Activated CD8-positive, alpha-beta memory T cell treated with anti-CD3 and anti-CD28 coated beads, Interleukin-2, amount 10 ng/mL, durations not matched to agents 7 days and 5 days (primary cell): ENCODE data around the gene WDPCP. TPM values are rescaled to one million over a fixed set of nuclear protein-coding genes. Genes with fewer than 3 reads are reported as not detected.

ENCODE experiments used
- ATAC-seq: fragments of 150-1000 bp; cut with Tn5 transposase; one replicate; pipeline ENCODE4 v1.10.0; 2021; ENCODE audit warnings: moderate library complexity
- CTCF ChIA-PET: fragments of 350-600 bp; sonication (Branson Sonifier 250); formaldehyde crosslinking; loops from one replicate; lab custom pipeline; 2021; ENCODE audit warnings: antibody characterized with exemption; lab: Charles Lee
- DNase-seq: peaks from one replicate; pipeline ENCODE4 v3.0.0-alpha.2; 2020
- H3K27ac Mint-ChIP-seq: one replicate; pipeline ENCODE4 v1.8.0; 2021; ENCODE audit warnings: mild to moderate bottlenecking, mixed read lengths
- H3K27me3 Mint-ChIP-seq: one replicate; pipeline ENCODE4 v1.8.0; 2021; ENCODE audit warnings: mixed read lengths
- H3K36me3 Mint-ChIP-seq: one replicate; pipeline ENCODE4 v1.8.0; 2021; ENCODE audit warnings: mild to moderate bottlenecking, mixed read lengths
- H3K4me1 Mint-ChIP-seq: one replicate; pipeline ENCODE4 v1.8.0; 2021; ENCODE audit warnings: mixed read lengths
- H3K4me3 Mint-ChIP-seq: one replicate; pipeline ENCODE4 v1.8.0; 2021; ENCODE audit warnings: mild to moderate bottlenecking, moderate library complexity, mixed read lengths
- H3K9me3 Mint-ChIP-seq: one replicate; pipeline ENCODE4 v1.8.0; 2022; ENCODE audit warnings: low read depth, mixed read lengths
- total RNA-seq, 2 experiments: library from RNA; stranded (reverse); gene quantifications; one replicate each; pipeline ENCODE4 v1.2.3, GENCODE V29; 2021

WDPCP gene
- total RNA-seq, 2 experiments from 2014 or later: 7.3 to 7.6 TPM

DNA sequence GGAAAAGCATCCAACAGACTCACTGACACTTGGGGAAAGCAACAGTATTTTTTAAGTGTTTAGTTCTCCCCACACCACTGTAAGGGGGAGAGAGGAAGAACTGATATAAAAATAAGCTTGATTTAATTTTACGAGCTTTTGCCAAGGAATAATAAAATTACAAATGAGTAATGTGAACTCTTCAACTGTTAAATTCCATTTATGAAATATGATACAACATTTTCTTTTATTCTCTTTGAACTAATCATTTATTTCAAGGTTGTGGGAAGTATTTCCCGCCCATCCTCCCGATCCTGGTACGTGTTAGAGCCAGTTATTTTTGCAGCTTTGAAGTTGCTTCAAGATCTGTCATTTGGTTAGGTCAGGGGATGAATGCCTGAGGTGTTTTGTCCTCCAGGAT, 35.2 kb downstream of the WDPCP start:
- peaks cover 2% of the 10 kb centered on the region for H3K4me1 Mint-ChIP-seq
- H3K9me3 Mint-ChIP-seq: peaks cover 6% of the 10 kb centered on the region
- CTCF ChIA-PET: no interaction called here
- no peak overlapping the region for H3K27ac Mint-ChIP-seq
- DNase-seq: no peak
- H3K4me3 Mint-ChIP-seq: no peak overlapping the region
- H3K36me3 Mint-ChIP-seq: peaks cover 11% of the 10 kb centered on the region
- H3K27me3 Mint-ChIP-seq: no peaks in the 10 kb centered on the region
- no peak for ATAC-seq

- ATAC-seq: no peak
- no peaks in the 10 kb centered on the region for H3K27me3 Mint-ChIP-seq
- peaks cover 3% of the 10 kb centered on the region for H3K36me3 Mint-ChIP-seq
- peaks cover under 1% of the 10 kb centered on the region for H3K4me1 Mint-ChIP-seq
- H3K27ac Mint-ChIP-seq: no peak overlapping the region
- DNase-seq: no peak
- CTCF ChIA-PET: no interaction called here
- H3K4me3 Mint-ChIP-seq: no peak overlapping the region
- H3K9me3 Mint-ChIP-seq: no peaks in the 10 kb centered on the region
These were observed 43.3 kb downstream of the WDPCP start for GRCh38 chr2:63545023-63545422.

DNA sequence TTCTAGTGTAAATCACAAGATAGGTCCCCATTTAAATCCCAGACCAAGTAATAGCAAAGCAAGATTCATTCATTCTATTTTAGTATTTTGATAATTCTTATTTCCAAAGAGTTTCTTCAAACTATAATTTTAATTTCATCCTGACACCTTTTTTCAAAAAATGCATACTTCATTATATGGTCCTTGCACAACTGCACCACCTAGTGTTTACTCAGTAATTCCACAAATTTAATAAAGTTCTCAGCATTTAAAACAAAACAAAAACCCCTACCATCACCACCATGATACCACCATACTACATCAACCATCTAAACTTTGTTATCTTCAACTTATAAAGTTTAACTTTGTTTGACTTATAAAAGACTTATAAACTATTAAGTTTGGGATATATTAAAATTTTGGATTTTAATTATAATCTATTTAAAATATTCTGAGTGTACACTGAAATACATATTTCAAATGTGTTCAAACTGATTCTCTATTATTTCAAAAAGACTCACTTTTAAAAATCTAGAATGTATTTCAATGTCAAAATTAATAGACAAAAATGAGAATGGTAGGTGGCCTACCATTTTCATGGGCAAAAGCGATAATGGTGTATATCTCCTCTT, 44.2 kb downstream of the WDPCP start:
- peaks cover 3% of the 10 kb centered on the region for H3K36me3 Mint-ChIP-seq
- H3K9me3 Mint-ChIP-seq: no peaks in the 10 kb centered on the region
- CTCF ChIA-PET: interaction anchor here (0.8 kb wide), 1 partner anchor 1087 kb away, joined by 3 read pairs; no protein-coding TSS in a partner anchor
- no peaks in the 10 kb centered on the region for H3K27me3 Mint-ChIP-seq
- ATAC-seq: no peak
- no peak overlapping the region for H3K27ac Mint-ChIP-seq
- DNase-seq: no peak
- no peak overlapping the region for H3K4me3 Mint-ChIP-seq
- no peaks in the 10 kb centered on the region for H3K4me1 Mint-ChIP-seq

DNA sequence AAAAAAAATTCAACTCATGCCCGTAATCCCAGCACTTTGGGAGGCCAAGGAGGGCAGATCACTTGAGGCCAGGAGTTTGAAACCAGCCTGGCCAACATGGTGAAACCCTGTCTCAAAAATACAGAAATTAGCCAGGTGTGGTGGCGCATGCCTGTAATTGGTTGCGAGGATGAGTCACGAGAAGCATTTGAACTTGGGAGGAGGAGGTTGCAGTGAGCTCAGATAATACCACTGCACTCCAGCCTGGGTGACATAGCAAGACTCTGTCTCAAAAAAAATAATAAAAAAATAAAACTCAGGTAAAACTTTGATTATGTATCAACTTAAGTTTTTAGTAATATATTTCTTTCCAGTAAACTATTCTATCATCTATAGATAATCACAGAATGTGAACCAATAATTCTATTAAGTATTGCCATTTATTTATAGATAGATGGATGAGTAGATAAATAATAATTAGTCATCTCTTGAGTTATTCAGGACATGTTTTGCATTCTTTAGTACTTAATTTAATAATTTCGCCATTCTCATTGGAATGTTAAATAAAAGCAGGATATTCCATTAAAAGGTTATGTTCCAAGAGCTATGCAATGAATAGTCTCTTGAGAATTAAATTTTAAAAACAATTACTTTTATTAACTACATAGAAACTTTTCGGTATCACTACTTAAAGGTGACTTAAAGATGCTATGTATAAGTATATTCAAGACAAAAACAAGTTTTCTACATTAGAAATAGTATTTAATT, 48.7 kb downstream of the WDPCP start:
- peaks cover 8% of the 10 kb centered on the region for H3K9me3 Mint-ChIP-seq
- H3K27ac Mint-ChIP-seq: no peak overlapping the region
- CTCF ChIA-PET: interaction anchor here (0.9 kb wide), 1 partner anchor 22 kb away, joined by 3 read pairs; no protein-coding TSS in a partner anchor
- ATAC-seq (no peak), DNase-seq (no peak)
- H3K4me1 Mint-ChIP-seq: no peaks in the 10 kb centered on the region
- peaks cover 4% of the 10 kb centered on the region for H3K36me3 Mint-ChIP-seq
- H3K4me3 Mint-ChIP-seq: no peak overlapping the region
- H3K27me3 Mint-ChIP-seq: no peaks in the 10 kb centered on the region

DNA sequence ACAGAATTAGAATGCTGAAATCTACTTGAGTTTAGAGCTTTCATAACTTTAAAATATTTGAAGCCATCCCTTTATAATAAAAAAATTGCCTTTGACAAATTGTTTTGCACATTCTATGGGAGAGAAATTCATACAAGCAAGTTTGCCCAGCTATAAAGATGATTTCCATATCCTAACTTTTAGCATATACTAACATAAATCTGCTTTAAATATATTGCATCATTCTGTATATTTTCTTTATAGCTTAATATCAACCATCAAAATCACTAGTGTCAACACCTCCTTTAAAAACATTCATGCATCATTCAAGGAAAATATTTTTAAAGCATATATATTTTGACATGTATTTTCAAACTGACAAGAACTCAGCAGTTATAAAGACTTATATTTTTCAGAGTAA, 49.9 kb downstream of the WDPCP start:
- no peak overlapping the region for H3K4me3 Mint-ChIP-seq
- H3K27ac Mint-ChIP-seq: no peak overlapping the region
- no peaks in the 10 kb centered on the region for H3K4me1 Mint-ChIP-seq
- ATAC-seq (no peak), DNase-seq (no peak)
- H3K27me3 Mint-ChIP-seq: no peaks in the 10 kb centered on the region
- CTCF ChIA-PET: no interaction called here
- peaks cover 8% of the 10 kb centered on the region for H3K9me3 Mint-ChIP-seq
- peaks cover 4% of the 10 kb centered on the region for H3K36me3 Mint-ChIP-seq

- no peaks in the 10 kb centered on the region for H3K27me3 Mint-ChIP-seq
- H3K27ac Mint-ChIP-seq: no peak overlapping the region
- H3K4me1 Mint-ChIP-seq: no peaks in the 10 kb centered on the region
- ATAC-seq (no peak), DNase-seq (no peak)
- H3K36me3 Mint-ChIP-seq: peaks cover 4% of the 10 kb centered on the region
- peaks cover 8% of the 10 kb centered on the region for H3K9me3 Mint-ChIP-seq
- no peak overlapping the region for H3K4me3 Mint-ChIP-seq
- CTCF ChIA-PET: interaction anchor here (0.6 kb wide), 1 partner anchor 965 kb away, joined by 3 read pairs; no protein-coding TSS in a partner anchor
These were observed 51.0 kb downstream of the WDPCP start for GRCh38 chr2:63537306-63537705.

DNA sequence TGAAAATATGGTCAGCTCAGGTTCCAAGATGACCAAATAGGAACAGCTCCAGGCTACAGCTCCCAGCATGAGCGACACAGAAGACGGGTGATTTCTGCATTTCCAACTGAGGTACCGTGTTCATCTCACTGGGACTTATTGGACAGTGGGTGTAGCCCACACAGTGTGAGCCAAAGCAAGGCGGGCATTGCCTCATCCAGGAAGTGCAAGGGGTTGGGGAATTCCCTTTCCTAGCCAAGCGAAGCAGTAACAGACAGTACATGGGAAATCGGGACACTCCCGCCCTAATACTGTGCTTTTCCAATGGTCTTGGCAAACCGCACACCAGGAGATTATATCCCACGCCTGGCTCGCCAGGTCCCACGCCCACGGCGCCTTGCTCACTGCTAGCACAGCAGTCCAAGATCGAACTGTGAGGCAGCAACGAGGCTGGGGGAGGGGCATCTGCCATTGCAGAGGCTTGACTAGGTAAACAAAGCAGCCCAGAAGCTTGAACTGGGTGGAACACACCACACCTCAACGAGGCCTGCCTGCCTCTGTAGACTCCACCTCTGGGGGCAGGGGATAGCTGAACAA, 57.5 kb downstream of the WDPCP start:
- H3K9me3 Mint-ChIP-seq: peaks cover 2% of the 10 kb centered on the region
- no peak overlapping the region for H3K4me3 Mint-ChIP-seq
- no peaks in the 10 kb centered on the region for H3K27me3 Mint-ChIP-seq
- ATAC-seq (no peak), DNase-seq (no peak)
- no peak overlapping the region for H3K27ac Mint-ChIP-seq
- H3K4me1 Mint-ChIP-seq: no peaks in the 10 kb centered on the region
- CTCF ChIA-PET: no interaction called here
- H3K36me3 Mint-ChIP-seq: no peaks in the 10 kb centered on the region

GRCh38 chr2:63525905-63526304, 62.4 kb downstream of the WDPCP start:
- CTCF ChIA-PET: no interaction called here
- no peak for ATAC-seq
- Mint-ChIP-seq H3K4me3 (no peak overlapping the region), H3K27me3 (no peaks in the 10 kb centered on the region), H3K36me3 (peaks cover 7% of the 10 kb centered on the region), H3K9me3 (peaks cover 14% of the 10 kb centered on the region), H3K4me1 (no peaks in the 10 kb centered on the region), H3K27ac (no peak overlapping the region)
- DNase-seq: no peak

DNA sequence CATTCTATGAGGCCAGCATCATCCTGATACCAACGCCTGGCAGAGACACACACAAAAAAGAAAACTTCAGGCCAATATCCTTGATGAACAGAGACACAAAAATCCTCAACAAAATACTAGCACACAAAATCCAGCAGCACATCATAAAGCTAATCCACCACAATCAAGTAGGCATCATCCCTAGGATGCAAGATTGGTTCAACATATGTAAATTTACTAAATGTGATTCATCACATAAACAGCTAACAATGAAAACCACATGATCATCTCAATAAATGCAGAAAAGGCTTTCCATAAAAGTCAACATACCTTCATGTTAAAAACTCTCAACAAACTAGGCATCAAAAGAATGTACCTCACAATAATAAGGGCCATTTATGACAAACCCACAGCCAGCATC, 65.3 kb downstream of the WDPCP start:
- ATAC-seq: no peak
- Mint-ChIP-seq H3K27me3 (no peaks in the 10 kb centered on the region), H3K36me3 (peaks cover 10% of the 10 kb centered on the region), H3K27ac (no peak overlapping the region), H3K4me3 (no peak overlapping the region), H3K4me1 (no peaks in the 10 kb centered on the region), H3K9me3 (peaks cover 22% of the 10 kb centered on the region)
- CTCF ChIA-PET: no interaction called here
- DNase-seq: no peak

DNA sequence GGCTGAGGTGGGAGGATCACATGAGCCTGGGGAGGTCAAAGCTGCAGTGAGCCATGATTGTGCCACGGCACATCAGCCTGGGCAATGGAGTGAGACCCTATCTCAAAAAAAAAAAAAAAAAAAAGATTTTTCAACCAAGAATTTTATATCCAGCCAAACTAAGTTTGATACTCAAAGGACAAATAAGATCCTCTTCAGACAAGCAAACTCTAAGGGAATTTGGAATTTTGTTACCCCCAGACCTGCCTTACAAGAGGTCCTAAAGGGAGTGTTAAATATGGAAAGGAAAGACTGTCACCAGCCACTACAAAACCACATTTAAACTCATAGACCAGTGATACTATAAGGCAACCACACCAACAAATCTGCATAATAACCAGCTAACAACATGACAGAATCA, 67.5 kb downstream of the WDPCP start:
- H3K36me3 Mint-ChIP-seq: peaks cover 11% of the 10 kb centered on the region
- H3K27me3 Mint-ChIP-seq: no peaks in the 10 kb centered on the region
- H3K4me3 Mint-ChIP-seq: no peak overlapping the region
- no peak for DNase-seq
- CTCF ChIA-PET: no interaction called here
- H3K9me3 Mint-ChIP-seq: peaks cover 23% of the 10 kb centered on the region
- no peaks in the 10 kb centered on the region for H3K4me1 Mint-ChIP-seq
- no peak overlapping the region for H3K27ac Mint-ChIP-seq
- ATAC-seq: no peak

DNA sequence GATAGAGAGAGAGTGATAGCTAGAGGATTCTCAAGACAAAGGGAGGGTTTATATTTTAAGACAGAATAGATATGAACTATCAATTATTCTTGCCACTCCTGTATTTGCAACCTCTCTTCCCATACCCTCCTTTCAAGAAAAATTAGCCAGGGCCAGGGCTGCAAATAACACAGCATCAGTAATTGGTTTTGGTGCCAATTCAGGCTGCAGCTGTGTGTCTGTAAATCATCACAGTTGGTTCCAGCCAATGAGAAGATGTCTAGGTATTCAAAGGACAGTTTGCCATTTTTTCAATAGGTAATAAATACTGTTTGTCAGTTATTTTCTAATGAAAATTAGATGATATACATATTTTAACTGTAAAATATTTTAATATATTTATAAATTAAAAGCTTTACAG, 73.5 kb downstream of the WDPCP start:
- DNase-seq (no peak), ATAC-seq (no peak)
- CTCF ChIA-PET: no interaction called here
- Mint-ChIP-seq H3K4me3 (no peak overlapping the region), H3K27me3 (no peaks in the 10 kb centered on the region), H3K9me3 (peaks cover 6% of the 10 kb centered on the region), H3K36me3 (peaks cover 4% of the 10 kb centered on the region), H3K27ac (no peak overlapping the region), H3K4me1 (no peaks in the 10 kb centered on the region)

- Mint-ChIP-seq H3K27ac (no peak overlapping the region), H3K9me3 (peaks cover 8% of the 10 kb centered on the region), H3K27me3 (no peaks in the 10 kb centered on the region), H3K4me1 (no peaks in the 10 kb centered on the region), H3K36me3 (peaks cover 4% of the 10 kb centered on the region), H3K4me3 (no peak overlapping the region)
- CTCF ChIA-PET: no interaction called here
- DNase-seq (no peak), ATAC-seq (no peak)
These were observed 74.0 kb downstream of the WDPCP start for GRCh38 chr2:63514237-63514716.

DNA sequence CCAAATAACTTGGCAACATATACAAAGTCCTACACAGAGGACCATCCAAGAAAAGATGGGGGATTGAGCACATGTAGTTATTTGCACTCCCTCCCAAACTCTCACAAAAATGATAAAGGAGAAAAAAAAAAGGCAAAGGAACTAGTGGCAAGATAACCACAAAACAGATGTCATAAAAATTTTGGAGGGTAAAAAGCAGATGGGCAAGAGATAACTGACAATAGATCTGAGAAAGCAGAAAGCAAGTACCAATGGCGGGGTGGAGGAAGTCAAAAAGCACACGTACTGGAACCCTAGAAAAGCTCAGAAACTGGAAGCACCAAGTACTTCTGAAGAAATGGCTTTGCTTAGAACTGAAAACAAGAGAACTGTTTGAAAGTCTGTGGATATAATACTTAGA, 82.0 kb downstream of the WDPCP start:
- ATAC-seq (no peak), DNase-seq (no peak)
- no peak overlapping the region for H3K4me3 Mint-ChIP-seq
- H3K4me1 Mint-ChIP-seq: peaks cover 3% of the 10 kb centered on the region
- no peak overlapping the region for H3K27ac Mint-ChIP-seq
- no peaks in the 10 kb centered on the region for H3K27me3 Mint-ChIP-seq
- peaks cover 4% of the 10 kb centered on the region for H3K36me3 Mint-ChIP-seq
- CTCF ChIA-PET: no interaction called here
- peaks cover 8% of the 10 kb centered on the region for H3K9me3 Mint-ChIP-seq

- ATAC-seq (no peak), DNase-seq (no peak)
- peaks cover under 1% of the 10 kb centered on the region for H3K36me3 Mint-ChIP-seq
- no peaks in the 10 kb centered on the region for H3K27me3 Mint-ChIP-seq
- peaks cover 3% of the 10 kb centered on the region for H3K4me1 Mint-ChIP-seq
- peaks cover 3% of the 10 kb centered on the region for H3K9me3 Mint-ChIP-seq
- no peak overlapping the region for H3K27ac Mint-ChIP-seq
- no peak overlapping the region for H3K4me3 Mint-ChIP-seq
- CTCF ChIA-PET: interaction anchor here (0.7 kb wide), 1 partner anchor 174 kb away, joined by 3 read pairs; no protein-coding TSS in a partner anchor
These were observed 84.5 kb downstream of the WDPCP start for GRCh38 chr2:63503818-63504217.
